ENCODE data around the gene NELL2.

DNA sequence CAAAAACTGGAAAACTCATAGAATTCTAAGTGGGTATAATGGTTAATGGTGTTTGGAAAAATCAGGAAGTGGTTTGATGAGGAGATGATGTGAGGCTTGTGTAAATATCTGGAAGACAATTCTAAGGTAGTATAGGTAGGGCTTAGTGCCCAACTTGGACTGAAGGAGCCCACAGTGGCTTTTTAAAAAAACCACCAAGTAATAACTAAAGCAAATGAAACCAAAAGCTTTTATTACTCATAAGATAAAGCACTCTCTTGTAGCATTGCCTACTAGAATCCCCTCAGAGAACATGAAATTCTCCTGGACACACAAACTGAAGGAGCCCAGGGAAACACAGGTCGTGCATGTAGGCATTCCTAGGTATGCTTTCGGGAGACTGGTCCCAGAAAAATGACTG is 324.5 kb downstream of the NELL2 start:
- TF ChIP-seq CTCF (IDR thresholded peaks at IDR 0.05): no peak
- TF ChIP-seq POLR2A (IDR thresholded peaks at IDR 0.05): no peak
